Type B pancreatic cell (in vitro differentiated cells): ENCODE measurements around the gene SMAD5. TPM values are rescaled to one million over a fixed set of nuclear protein-coding genes. Genes with fewer than 3 reads are reported as not detected.

Experiments
- DNase-seq: peaks from one replicate; pipeline ENCODE4 v3.0.0; 2021; ENCODE audit warnings: mixed read lengths; ENCODE audit not compliant: unreplicated experiment; ENCODE audit errors: extremely low spot score
- H3K27ac Mint-ChIP-seq: 2 replicates; pipeline ENCODE4 v1.8.0; 2021; ENCODE audit warnings: mild to moderate bottlenecking, mixed read lengths
- H3K27me3 Mint-ChIP-seq: 2 replicates; pipeline ENCODE4 v1.8.0; 2021; ENCODE audit warnings: mixed read lengths
- H3K36me3 Mint-ChIP-seq: 2 replicates; pipeline ENCODE4 v1.8.0; 2021; ENCODE audit warnings: mixed read lengths
- H3K4me1 Mint-ChIP-seq: one replicate; pipeline ENCODE4 v1.8.0; 2021; ENCODE audit warnings: mixed read lengths; ENCODE audit not compliant: unreplicated experiment
- H3K4me3 Mint-ChIP-seq: 2 replicates; pipeline ENCODE4 v1.8.0; 2021; ENCODE audit warnings: mild to moderate bottlenecking, mixed read lengths
- H3K9me3 Mint-ChIP-seq: 2 replicates; pipeline ENCODE4 v1.8.0; 2021; ENCODE audit warnings: mixed read lengths
- total RNA-seq: library from RNA; stranded (reverse); gene quantifications from 2 replicates; pipeline ENCODE4 v1.2.1, GENCODE V29; 2021; ENCODE audit warnings: low replicate concordance
- TF ChIP-seq, protein P1 (sequence below): fragments of 200-600 bp; sonication (generic); conservative IDR thresholded peaks from 2 replicates; pipeline ENCODE4 v1.5.0; 2021; ENCODE audit warnings: antibody characterized with exemption, mild to moderate bottlenecking

SMAD5 gene
- total RNA-seq, 1 donor from 2014 or later = 80.0 TPM

DNA sequence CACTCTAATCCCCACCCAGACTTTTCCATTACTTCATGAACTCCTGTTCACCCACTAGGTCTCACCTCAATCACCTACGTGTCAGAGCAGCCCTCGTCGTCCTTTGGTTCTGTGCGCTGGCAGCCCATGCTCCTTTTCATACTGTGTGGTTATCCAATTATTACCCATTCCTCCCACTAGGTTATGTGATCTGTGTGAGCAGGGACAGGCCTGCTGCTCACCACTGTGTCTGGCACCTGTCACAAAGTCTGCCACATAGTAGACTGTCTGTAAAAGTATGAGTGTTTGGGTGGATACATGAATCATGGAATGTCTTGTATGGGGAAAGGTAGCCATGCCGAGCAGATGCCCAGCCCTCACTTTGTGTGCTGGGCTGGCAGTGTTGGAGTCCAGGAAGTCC lies 12.1 kb upstream of the SMAD5 start:
- Mint-ChIP-seq H3K4me3 (no peak overlapping the region), H3K27ac (no peak overlapping the region), H3K9me3 (no peaks in the 10 kb centered on the region), H3K27me3 (peaks cover 13% of the 10 kb centered on the region), H3K36me3 (no peaks in the 10 kb centered on the region), H3K4me1 (peaks cover 5% of the 10 kb centered on the region)
- no peak for DNase-seq
- TF ChIP-seq, protein P1, sequence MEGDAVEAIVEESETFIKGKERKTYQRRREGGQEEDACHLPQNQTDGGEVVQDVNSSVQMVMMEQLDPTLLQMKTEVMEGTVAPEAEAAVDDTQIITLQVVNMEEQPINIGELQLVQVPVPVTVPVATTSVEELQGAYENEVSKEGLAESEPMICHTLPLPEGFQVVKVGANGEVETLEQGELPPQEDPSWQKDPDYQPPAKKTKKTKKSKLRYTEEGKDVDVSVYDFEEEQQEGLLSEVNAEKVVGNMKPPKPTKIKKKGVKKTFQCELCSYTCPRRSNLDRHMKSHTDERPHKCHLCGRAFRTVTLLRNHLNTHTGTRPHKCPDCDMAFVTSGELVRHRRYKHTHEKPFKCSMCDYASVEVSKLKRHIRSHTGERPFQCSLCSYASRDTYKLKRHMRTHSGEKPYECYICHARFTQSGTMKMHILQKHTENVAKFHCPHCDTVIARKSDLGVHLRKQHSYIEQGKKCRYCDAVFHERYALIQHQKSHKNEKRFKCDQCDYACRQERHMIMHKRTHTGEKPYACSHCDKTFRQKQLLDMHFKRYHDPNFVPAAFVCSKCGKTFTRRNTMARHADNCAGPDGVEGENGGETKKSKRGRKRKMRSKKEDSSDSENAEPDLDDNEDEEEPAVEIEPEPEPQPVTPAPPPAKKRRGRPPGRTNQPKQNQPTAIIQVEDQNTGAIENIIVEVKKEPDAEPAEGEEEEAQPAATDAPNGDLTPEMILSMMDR = no peak

DNA sequence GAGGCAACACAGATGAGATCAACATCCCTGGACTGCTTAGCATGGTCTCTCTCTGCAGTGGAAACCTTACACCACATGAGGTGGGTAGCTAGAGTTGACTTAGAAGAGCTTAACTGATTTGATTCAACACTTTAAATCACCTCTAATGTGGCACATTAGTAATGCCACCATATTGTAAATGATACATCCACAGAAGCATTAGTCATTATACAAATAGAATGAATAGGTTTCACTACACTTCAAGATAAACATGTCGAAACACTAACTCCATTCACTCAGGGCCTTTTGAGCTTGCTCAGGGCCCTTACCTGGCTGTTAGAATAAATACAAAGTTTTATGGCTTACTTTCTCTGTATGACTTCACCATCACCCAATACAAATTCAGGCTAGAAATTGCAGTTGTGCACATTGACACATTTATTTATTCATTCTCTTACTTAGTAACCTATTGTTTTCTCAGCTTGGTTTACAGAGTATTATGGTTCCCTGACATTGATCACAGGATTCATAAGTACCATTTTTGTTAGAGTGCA lies 9.3 kb upstream of the SMAD5 start:
- H3K36me3 Mint-ChIP-seq = no peaks in the 10 kb centered on the region
- no peaks in the 10 kb centered on the region for H3K9me3 Mint-ChIP-seq
- H3K27ac Mint-ChIP-seq = peak overlapping the region; percentile 84
- H3K4me3 Mint-ChIP-seq = no peak overlapping the region
- H3K27me3 Mint-ChIP-seq = peaks cover 28% of the 10 kb centered on the region
- TF ChIP-seq, protein P1 = no peak
- peaks cover 5% of the 10 kb centered on the region for H3K4me1 Mint-ChIP-seq
- no peak for DNase-seq

DNA sequence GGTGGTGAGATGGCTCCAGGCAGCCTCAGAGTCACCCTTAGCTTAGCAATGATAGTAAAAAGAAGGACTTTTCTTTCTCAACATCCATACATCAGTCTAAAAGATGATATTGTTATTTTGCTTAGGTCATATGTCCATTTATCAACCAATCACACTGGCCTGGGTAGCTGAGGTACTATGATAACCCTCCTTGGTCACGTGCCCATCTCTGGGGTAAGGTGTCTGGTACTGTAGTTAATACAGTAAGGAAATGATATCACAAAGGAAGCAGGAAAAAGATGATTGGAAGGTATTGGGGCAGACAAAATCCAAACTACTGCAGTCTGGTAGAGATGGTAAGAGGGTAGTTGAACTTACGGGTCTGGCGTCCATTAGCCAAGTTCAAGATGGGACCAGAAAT lies 5.1 kb upstream of the SMAD5 start:
- TF ChIP-seq, protein P1 = no peak
- no peaks in the 10 kb centered on the region for H3K9me3 Mint-ChIP-seq
- peaks cover 38% of the 10 kb centered on the region for H3K27me3 Mint-ChIP-seq
- no peak for DNase-seq
- H3K4me3 Mint-ChIP-seq = no peak overlapping the region
- H3K36me3 Mint-ChIP-seq = no peaks in the 10 kb centered on the region
- no peak overlapping the region for H3K27ac Mint-ChIP-seq
- peaks cover 13% of the 10 kb centered on the region for H3K4me1 Mint-ChIP-seq

DNA sequence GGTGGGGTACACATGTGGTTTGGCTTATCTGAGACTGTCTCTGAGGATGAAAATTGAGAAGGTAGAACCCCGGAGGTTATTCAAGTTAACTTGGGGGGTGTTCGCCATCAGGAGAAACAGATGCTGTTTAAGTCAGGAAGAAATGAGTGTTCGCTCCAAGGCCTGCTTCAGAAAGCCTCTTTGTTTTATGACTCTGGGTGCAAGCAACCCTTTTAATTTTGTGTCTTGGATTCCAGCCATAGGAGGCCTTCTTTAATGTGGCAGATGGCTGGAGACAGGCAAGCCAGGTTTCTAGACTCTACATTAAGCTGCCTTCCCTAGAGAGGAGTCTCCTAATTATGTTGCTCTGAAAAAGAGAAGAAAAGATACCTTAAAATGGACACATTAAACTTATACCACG lies 4.2 kb upstream of the SMAD5 start:
- no peaks in the 10 kb centered on the region for H3K36me3 Mint-ChIP-seq
- TF ChIP-seq, protein P1 = no peak
- DNase-seq = no peak
- H3K27ac Mint-ChIP-seq = no peak overlapping the region
- H3K4me3 Mint-ChIP-seq = no peak overlapping the region
- H3K9me3 Mint-ChIP-seq = no peaks in the 10 kb centered on the region
- peaks cover 38% of the 10 kb centered on the region for H3K27me3 Mint-ChIP-seq
- peaks cover 12% of the 10 kb centered on the region for H3K4me1 Mint-ChIP-seq

DNA sequence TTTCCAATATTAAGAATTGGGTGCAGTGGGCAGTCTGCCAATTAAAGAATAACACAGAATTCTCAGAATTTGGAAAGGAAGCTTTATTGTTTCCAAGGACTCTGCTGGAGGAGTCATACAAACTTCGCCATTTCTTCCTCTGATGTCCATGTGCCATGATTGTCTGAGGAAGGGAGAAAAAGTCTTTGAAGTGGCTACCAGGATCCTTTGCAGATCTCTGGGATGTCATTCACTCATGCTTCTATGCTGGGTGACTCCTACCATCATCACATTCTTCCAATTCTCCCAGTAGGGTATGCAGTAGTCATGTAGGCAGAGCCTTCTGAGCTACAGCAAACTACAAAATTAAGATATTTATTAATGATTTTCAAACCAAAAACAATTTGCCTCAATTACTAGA lies 3.2 kb upstream of the SMAD5 start:
- no peak overlapping the region for H3K27ac Mint-ChIP-seq

More for the DNA sequence above, 3.2 kb upstream of the SMAD5 start:
- H3K4me3 Mint-ChIP-seq = no peak overlapping the region
- TF ChIP-seq, protein P1 = no peak
- H3K9me3 Mint-ChIP-seq = no peaks in the 10 kb centered on the region
- no peaks in the 10 kb centered on the region for H3K36me3 Mint-ChIP-seq
- peaks cover 8% of the 10 kb centered on the region for H3K4me1 Mint-ChIP-seq
- peaks cover 33% of the 10 kb centered on the region for H3K27me3 Mint-ChIP-seq
- no peak for DNase-seq
